ENCODE results near the gene CENPN. TPM values are rescaled to one million over a fixed set of nuclear protein-coding genes. Genes with fewer than 3 reads are reported as not detected.

Gene CENPN
- total and polyA plus RNA-seq, 8 donors = 1.4 to 4.1 (median 2.8) TPM

DNA sequence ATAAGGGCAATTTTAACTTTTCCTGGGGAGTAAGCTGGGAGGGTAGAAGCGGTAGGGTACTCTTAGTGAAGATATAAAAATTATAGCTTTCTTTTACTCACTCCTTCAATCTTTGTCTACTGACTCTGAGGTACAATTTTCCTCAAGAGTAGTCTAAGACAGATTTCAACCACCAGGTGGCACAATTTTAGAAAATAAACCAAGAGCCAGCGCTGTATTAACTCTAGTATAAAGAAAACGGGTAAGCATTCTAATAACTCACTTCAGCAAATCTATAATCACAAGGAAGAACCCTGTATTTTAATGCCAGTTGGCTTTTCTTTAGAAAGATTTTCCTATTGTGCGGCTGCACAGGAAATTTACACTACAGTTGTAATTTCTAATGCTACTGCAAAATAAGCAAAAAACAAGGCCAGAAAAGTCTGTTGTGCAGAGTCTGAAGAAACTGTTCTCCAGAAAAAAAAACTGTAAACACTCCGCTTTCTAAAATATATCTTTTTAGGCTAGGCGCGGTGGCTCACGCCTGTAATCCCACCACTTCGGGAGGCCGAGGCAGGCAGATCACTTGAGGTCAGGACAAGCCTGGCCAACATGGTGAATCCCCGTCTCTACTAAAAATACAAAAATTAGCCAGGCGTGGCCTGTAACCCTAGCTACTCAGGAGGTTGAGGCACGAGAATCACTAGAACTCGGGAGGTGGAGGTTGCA is 2.2 kb upstream of the CENPN start:
- TF ChIP-seq, protein P1, sequence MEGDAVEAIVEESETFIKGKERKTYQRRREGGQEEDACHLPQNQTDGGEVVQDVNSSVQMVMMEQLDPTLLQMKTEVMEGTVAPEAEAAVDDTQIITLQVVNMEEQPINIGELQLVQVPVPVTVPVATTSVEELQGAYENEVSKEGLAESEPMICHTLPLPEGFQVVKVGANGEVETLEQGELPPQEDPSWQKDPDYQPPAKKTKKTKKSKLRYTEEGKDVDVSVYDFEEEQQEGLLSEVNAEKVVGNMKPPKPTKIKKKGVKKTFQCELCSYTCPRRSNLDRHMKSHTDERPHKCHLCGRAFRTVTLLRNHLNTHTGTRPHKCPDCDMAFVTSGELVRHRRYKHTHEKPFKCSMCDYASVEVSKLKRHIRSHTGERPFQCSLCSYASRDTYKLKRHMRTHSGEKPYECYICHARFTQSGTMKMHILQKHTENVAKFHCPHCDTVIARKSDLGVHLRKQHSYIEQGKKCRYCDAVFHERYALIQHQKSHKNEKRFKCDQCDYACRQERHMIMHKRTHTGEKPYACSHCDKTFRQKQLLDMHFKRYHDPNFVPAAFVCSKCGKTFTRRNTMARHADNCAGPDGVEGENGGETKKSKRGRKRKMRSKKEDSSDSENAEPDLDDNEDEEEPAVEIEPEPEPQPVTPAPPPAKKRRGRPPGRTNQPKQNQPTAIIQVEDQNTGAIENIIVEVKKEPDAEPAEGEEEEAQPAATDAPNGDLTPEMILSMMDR (IDR thresholded peaks at IDR 0.05) = peak; percentile 40 to 64 (median 60)
- no peaks in the 10 kb centered on the region for H3K9me3 ChIP-seq
- 35 to 46% methylated on average over 14 of the region's 14 CpGs for WGBS, 2 donors
- peak overlapping the region in 1 of 4 donors; percentile 89 for H3K4me3 ChIP-seq
- H3K27me3 ChIP-seq = no peaks in the 10 kb centered on the region
- no peaks in the 10 kb centered on the region for H3K36me3 ChIP-seq
- no peak for ATAC-seq
- H3K4me1 ChIP-seq = peaks cover 13% of the 10 kb centered on the region in 3 donors
- no peak overlapping the region for H3K27ac ChIP-seq
- intact Hi-C loops (cut with DNase I) = no loop called here
- DNase-seq = no peak
- no peak for FAIRE-seq

DNA sequence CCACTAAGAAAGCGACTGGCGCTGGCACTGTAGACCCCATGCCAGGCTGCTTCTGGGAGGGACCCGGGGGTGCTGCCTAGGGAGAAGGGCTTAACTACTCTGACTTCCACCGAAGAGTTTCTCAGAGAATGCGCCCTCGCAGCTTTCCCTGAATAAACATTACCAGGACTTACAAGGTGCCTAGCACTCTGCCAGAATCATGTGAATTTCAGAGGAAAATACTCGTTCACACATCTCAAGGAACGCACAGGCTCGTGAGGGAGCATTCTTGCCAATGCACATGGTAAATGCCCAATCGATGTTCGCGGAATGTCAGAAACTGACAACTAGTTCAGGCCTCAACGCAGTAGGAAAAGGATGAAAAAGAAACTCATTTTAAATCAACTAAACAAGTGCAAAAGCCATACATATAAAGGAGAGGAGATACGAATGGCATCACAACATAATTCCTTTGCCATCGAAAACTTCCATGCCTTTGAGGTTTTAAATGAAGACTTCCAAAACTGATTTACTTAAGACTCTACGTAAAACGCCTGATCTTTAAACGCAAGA is 1.3 kb upstream of the CENPN start:
- ATAC-seq (no peak), DNase-seq (no peak), FAIRE-seq (no peak)
- Histone ChIP-seq H3K36me3 (no peaks in the 10 kb centered on the region), H3K4me1 (peaks cover 13% of the 10 kb centered on the region in 3 donors), H3K27ac (peak overlapping the region; percentile 12 to 99 (median 97)), H3K4me3 (peak overlapping the region; percentile 69 to 98 (median 90)), H3K9me3 (no peaks in the 10 kb centered on the region), H3K27me3 (no peaks in the 10 kb centered on the region)
- WGBS, 2 donors = 7 to 8% methylated on average over 18 of the region's 18 CpGs
- TF ChIP-seq, protein P1 (IDR thresholded peaks at IDR 0.05) = no peak
- intact Hi-C loops (cut with DNase I) = no loop called here

DNA sequence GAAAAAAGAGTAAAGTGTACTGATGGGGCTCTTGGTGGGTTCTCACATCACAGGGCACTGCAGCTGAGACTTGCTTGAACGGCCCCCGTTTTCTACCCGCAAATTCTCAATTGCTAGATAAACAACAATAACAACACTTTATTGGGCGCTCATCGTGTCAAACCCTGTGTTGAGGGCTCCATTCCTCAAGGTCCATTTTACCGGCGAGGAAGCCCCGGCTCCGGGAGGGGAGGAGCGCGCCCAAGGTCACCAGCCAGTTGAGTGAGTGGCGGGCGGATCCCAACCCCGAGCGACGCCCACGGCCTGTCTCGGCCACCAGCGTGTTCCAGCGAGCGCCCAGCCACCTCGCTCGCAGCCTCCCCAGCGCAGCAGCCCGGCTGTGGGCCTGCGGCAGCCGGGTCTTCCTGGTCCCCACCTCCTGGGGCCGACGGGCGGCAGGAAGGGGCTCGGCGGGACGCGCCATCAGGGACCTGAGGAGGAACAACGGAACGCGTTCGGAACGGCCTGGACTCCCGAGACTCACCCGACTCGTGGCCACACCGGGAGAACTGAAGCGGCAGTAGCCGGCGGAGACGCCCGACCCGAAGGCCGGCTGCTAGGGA is 702 bp upstream of the CENPN start:
- Histone ChIP-seq H3K4me3 (peak overlapping the region; percentile 69 to 98 (median 90)), H3K9me3 (no peaks in the 10 kb centered on the region), H3K27me3 (no peaks in the 10 kb centered on the region), H3K27ac (peak overlapping the region; percentile 97 to 99 (median 98)), H3K36me3 (no peaks in the 10 kb centered on the region), H3K4me1 (peaks cover 13% of the 10 kb centered on the region in 3 donors)
- intact Hi-C loops (cut with DNase I) = no loop called here
- TF ChIP-seq, protein P1 (IDR thresholded peaks at IDR 0.05) = no peak
- WGBS, 2 donors = 0 to 1% methylated on average over 42 to 50 of the region's 50 CpGs
- DNase-seq = peak; percentile 78 to 91 (median 82)
- no peak for FAIRE-seq
- peak; percentile 57 to 71 (median 68) for ATAC-seq

DNA sequence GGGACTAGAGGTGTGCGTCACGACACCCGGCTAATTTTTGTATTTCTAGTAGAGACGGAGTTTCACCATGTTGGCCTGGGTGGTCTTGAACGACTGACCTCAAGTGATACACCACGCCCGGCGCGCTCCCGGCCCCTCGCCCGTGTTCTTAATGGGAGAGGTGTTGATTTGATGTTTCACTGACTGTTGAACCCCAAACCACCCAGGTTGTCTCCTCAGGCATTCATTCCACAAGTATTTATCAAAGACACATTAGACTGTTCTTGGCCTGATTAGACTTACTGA is 1.4 kb downstream of the CENPN start:
- no peak for ATAC-seq
- TF ChIP-seq, protein P1 (IDR thresholded peaks at IDR 0.05) = no peak
- Histone ChIP-seq H3K4me3 (peak overlapping the region in 2 of 4 donors; percentile 89 to 92), H3K9me3 (no peaks in the 10 kb centered on the region), H3K4me1 (peaks cover 13% of the 10 kb centered on the region in 3 donors), H3K27me3 (no peaks in the 10 kb centered on the region), H3K27ac (peak overlapping the region in 1 of 4 donors; percentile 99), H3K36me3 (no peaks in the 10 kb centered on the region)
- DNase-seq = peak in 2 of 6 donors; percentile 22 to 24
- WGBS, 2 donors = 94 to 96% methylated on average over 12 of the region's 12 CpGs
- intact Hi-C loops (cut with DNase I) = no loop called here
- no peak for FAIRE-seq

DNA sequence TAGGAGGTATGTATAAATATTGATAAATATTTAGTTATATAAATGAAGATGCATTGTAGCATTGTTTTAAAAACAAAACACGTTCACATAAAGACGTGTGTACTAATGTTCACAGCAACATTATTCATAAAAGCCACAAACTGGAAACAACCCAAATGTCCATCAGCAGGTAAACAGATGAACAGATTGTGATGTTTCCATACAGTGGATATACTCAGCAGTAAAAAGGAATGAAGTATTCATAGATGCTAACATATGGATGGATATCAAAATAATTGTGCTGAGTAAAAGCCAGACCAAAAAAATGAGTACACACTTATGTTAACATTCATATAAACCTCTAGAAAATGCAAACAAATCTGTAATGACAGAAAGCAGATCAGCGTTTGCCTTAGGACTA is 6.0 kb downstream of the CENPN start:
- Histone ChIP-seq H3K36me3 (peaks cover 0 to 5% (median 0%) of the 10 kb centered on the region in 3 donors), H3K27ac (no peak overlapping the region), H3K4me3 (no peak overlapping the region), H3K27me3 (no peaks in the 10 kb centered on the region), H3K9me3 (no peaks in the 10 kb centered on the region), H3K4me1 (no peaks in the 10 kb centered on the region)
- ATAC-seq (no peak), DNase-seq (no peak), FAIRE-seq (no peak)
- intact Hi-C loops (cut with DNase I) = no loop called here
- WGBS, 2 donors = 92 to 93% methylated on average over 3 of the region's 3 CpGs
- TF ChIP-seq, protein P1 (IDR thresholded peaks at IDR 0.05) = no peak
